GM18499 (cell line): ENCODE results near the gene KATNAL1.
"Not testable (repeated sequence)": the region's sequence is repeated elsewhere in the genome, so short reads cannot be mapped to it uniquely, and the experiment has no call there.

Experiments
- ATAC-seq: cut with Tn5 transposase; IDR thresholded peaks from one replicate; pipeline ENCODE4 v1.9.1; 2021; ENCODE audit warnings: moderate number of reproducible peaks; ENCODE audit not compliant: insufficient read depth, unreplicated experiment

Gene KATNAL1

DNA sequence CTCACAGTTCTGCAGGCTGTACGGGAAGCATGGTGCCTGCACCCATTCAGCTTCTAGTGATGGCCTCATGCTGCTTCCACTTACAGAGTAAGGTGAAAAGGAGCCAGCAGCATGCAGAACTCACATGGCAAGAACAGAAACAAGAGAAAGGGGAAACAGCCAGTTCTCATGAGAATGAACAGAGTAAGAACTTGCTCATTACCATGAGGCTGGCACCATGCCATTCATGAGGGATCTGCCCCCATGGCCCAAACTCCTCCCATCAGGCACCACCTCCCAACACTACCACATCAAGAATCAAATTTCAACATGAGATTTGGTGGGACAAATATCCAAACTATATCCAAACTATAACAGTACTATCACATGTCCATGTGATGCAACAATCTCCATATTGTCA lies 72.1 kb downstream of the KATNAL1 start:
- no peak for ATAC-seq

DNA sequence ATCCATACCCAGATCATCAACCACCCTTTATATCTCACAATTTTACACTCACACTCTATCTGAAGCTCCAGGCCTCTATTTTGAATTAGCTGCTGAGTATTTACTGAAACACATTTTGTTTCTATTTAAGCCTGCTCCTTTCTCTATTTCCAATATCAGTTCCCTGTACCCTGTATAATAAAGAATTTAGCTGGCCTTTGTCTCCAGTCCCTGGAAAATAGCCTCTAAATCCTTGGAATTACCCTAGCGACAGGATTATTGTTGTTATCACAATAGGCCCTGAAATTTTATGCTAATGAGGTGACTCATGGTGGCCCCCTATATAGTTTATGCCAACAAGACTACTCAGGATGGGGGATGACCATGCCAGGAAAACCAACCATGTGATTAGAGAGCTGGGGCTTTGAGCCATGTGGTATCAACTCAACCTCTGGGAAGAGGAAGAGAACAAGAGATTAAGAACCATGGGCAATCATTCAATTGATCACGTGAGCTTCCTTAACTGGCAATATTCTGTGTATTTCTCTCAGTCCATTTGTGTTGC lies 72.7 kb downstream of the KATNAL1 start:
- ATAC-seq, result no peak

- ATAC-seq, result no peak
Measured at GRCh38 chr13:30224732-30225131, 82.6 kb downstream of the KATNAL1 start.

GRCh38 chr13:30222254-30222653 lies 85.1 kb downstream of the KATNAL1 start:
- no peak for ATAC-seq

DNA sequence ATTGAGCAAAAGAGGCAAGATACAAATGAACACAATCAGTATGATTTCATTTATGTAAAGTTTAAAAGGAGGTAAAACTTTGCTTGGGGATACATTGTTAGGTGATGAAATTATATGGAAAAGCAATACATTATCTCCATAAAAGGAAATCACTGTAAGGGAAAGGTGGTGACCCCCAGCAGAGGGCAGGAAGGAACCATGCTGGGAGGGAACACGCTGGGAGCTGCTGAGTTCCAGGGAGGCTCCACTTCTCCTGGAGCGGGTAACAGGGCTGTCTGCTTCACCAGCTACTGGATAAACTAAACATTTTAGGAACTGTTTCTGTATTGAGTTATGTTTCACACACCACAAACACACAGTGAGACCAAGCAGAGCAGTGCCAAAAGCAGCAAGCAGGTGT lies 91.2 kb downstream of the KATNAL1 start:
- ATAC-seq, result no peak

DNA sequence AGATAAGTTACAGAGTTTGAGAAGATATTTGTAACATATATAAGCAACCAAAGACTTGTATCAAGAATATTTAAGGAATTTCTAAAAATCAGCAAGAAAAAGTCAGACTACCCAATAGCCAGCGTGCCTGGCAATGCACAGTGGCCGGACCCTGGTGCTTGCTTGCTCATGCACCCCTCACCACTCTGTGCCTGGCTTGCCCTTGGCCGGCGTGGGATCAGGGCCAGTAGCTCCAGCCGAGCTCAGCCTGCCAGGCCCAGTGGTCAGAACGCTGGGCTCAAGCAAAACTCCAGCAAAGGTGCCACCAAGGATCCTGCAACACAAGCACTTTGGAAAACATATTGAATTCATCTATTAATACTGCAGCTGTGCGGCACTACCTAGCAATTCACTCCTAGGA lies 95.1 kb downstream of the KATNAL1 start:
- ATAC-seq, result no peak

GRCh38 chr13:30211745-30212144 lies 95.6 kb downstream of the KATNAL1 start:
- ATAC-seq, result no peak

DNA sequence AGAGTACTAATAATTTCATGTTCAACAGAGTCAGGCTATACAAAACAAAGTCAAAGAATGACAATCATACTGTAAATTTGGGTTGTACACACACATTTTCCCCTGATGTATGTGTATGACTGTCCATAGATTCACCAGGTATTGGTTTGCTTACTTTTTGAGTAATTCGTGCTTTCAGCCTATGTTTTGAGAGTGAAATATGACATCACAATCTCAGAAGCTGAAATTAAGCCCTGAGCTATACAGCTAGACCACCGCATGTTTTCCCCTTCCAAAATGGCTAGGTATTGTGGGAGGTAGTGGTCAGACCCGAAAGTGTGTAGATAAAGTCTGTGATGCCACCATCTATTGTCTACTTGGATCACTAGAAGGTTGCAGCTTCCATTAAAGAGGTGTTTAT lies 102.8 kb downstream of the KATNAL1 start:
- no peak for ATAC-seq

DNA sequence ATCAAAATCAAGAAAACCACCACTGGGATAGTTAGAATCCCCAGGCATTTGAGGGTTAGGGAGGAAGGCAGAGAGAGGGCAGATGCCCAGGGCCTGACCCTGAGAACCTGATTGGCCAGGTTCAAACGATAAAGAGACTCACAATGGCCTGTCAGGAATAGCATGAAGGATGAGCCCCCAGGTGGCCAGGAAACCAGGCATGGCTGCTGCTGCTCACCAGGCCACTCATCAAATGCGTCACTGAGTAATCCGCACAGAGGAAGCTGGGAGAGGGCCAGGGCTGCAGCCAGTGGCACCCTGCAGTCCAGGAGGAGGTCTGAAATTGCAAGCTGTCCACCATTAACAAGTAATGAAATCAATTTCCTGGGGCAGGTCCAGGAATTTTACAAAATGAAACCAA lies 111.3 kb downstream of the KATNAL1 start:
- ATAC-seq, result no peak

DNA sequence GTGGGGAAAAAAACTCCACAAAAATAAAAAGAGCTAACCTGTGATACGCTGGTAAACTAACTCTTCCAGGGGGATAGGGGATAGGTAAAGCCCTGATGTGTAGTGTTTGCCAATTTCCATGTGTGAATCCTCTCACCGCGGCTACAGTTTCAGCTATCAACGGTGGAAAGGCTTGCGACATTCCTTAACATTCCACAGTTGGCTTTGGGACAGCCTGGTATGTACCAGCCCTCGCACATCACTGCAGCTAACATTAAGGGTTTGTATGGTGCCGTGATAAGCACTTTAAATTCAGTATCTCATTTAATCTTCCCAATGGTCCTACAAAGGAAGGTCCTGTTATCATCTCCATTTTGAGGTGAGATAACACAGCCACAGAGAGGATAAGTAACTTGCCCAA lies 112.4 kb downstream of the KATNAL1 start:
- ATAC-seq, result no peak

- no peak for ATAC-seq
Measured at GRCh38 chr13:30193279-30194234, 113.8 kb downstream of the KATNAL1 start.

DNA sequence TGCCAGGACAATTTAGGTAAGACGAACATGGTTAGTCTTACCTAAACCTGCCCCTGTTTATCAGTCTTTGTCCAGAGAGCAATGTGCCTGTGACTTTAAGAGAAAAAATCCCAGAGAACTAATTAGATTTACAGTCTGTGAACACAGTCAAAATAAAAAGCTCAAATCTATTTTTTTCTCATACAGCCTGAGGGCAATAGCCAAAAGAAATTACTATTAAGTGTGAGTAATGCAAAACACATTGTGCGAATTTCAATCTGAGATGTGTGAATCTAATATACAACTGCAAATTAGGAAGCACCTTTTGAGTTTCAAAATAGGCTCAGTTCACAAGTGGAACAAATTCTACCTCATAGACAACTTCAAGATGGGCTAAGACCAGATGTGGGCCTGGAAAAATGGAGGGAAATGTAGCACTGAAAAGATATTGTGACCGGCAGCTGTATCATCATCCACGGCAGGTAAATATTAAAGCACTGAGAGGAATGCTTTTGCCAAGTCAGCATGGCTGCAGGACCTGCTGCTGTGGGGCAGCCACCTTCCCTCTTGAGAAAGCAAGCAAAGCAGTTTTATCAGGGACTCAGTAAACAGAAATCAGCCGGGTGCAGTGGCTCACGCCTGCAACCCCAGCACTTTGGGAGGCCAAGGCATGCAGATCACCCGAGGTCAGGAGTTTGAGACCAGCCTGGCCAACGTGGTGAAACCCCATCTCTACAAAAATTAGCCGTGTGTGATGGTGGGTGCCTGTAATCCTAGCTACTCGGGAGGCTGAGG lies 114.8 kb downstream of the KATNAL1 start:
- no peak for ATAC-seq

DNA sequence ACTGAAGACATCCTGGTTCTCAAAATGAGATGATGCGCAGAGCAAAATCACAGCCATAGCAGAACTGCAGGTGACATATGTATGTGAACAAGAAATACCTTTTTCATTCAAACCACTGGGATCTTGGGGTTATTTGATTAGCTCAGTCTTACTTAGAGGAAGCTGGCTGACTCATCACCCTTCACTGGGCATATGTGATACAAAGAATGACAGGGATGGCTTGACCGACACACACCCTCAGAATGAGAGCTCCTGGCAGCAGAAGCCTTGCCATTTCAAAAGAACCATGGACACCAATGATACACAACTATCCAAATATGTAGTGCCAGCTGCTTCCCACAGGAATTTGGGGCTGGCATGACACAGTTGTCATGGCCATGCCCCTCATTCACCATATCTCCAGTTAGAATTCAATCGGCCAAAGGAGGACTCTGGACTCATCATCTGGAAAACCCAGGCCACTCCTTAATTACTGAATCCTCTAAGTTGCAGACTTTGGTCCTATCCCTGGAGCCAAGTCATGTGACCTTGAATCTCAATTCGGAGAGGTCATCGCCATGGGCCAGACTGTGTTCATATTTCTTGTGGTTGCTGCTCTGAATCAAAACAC lies 115.8 kb downstream of the KATNAL1 start:
- ATAC-seq, result no peak

- no peak for ATAC-seq
Measured at GRCh38 chr13:30186634-30187415, 120.5 kb downstream of the KATNAL1 start.

GRCh38 chr13:30181888-30182651 lies 125.3 kb downstream of the KATNAL1 start:
- no peak for ATAC-seq

- ATAC-seq, result no peak
Measured at GRCh38 chr13:30179597-30180276, 127.6 kb downstream of the KATNAL1 start.

- no peak for ATAC-seq
Measured at GRCh38 chr13:30178976-30179375, 128.4 kb downstream of the KATNAL1 start.

DNA sequence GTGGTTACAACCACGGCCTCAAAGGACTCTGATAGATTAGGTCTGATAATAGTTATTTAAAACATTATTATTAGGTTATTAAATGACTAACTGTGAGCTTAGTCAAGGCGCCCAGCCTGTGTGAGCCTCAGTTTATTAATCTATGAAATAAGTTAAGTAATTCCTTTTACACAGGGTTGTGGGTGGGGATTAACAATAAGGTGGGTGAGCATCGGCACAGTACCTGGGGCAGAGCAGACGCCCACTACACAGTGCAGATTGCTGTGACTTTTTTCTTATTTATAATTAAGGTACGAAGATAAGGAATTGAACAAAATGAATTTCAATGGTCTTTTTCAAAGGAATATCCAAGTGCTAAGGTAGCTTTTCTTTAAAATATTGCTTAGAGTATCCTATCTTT lies 132.2 kb downstream of the KATNAL1 start:
- ATAC-seq, result no peak

- not testable (repeated sequence) for ATAC-seq
Measured at GRCh38 chr13:30174250-30174649, 133.1 kb downstream of the KATNAL1 start.
